Activated B cell treated with CpG ODN at 0.5 μM for 24 hours (primary cell): Measurements from ENCODE around the gene RUSC2. TPM values are rescaled to one million over a fixed set of nuclear protein-coding genes. Genes with fewer than 3 reads are reported as not detected.

ENCODE experiments used
- ATAC-seq: fragments of 200-7000 bp; cut with Tn5 transposase; one replicate; pipeline ENCODE4 v1.10.0; 2021; ENCODE audit warnings: low read depth, mild to moderate bottlenecking, moderate library complexity
- CTCF ChIA-PET: fragments of 350-600 bp; sonication (Branson Sonifier 250); formaldehyde crosslinking; loops from one replicate; lab custom pipeline; 2021; ENCODE audit warnings: antibody characterized with exemption; lab: Charles Lee
- POLR2A ChIA-PET: fragments of 350-600 bp; sonication (Branson Sonifier 250); formaldehyde crosslinking; loops from one replicate; lab custom pipeline; 2021; ENCODE audit warnings: antibody characterized with exemption; lab: Charles Lee
- DNase-seq: peaks from one replicate; pipeline ENCODE4 v3.0.0; 2022
- H3K27ac Mint-ChIP-seq: one replicate; pipeline ENCODE4 v1.8.0; 2020; ENCODE audit warnings: mixed read lengths
- H3K27me3 Mint-ChIP-seq: one replicate; pipeline ENCODE4 v1.8.0; 2021; ENCODE audit warnings: mixed read lengths
- H3K36me3 Mint-ChIP-seq: one replicate; pipeline ENCODE4 v1.8.0; 2021; ENCODE audit warnings: low read depth, mixed read lengths
- H3K4me1 Mint-ChIP-seq: one replicate; pipeline ENCODE4 v1.8.0; 2021; ENCODE audit warnings: mixed read lengths
- H3K4me3 Mint-ChIP-seq: one replicate; pipeline ENCODE4 v1.8.0; 2020; ENCODE audit warnings: mild to moderate bottlenecking, mixed read lengths
- H3K9me3 Mint-ChIP-seq: one replicate; pipeline ENCODE4 v1.8.0; 2020; ENCODE audit warnings: mixed read lengths
- intact Hi-C: fragments of 100-400 bp; cut with micrococcal nuclease; formaldehyde crosslinking; loops from one replicate; pipeline ENCODE4 v1.15.1; 2024
- total RNA-seq: library from RNA; stranded (reverse); gene quantifications from 2 replicates; pipeline ENCODE4 v1.2.3, GENCODE V29; 2022
- TF ChIP-seq, protein P1 (sequence below): fragments of 200-600 bp; IDR thresholded peaks from one replicate; pipeline ENCODE4 v1.8.0; 2022; ENCODE audit warnings: antibody characterized with exemption, mild to moderate bottlenecking

RUSC2 gene
- total RNA-seq, 1 donor from 2014 or later: 0.29 TPM

DNA sequence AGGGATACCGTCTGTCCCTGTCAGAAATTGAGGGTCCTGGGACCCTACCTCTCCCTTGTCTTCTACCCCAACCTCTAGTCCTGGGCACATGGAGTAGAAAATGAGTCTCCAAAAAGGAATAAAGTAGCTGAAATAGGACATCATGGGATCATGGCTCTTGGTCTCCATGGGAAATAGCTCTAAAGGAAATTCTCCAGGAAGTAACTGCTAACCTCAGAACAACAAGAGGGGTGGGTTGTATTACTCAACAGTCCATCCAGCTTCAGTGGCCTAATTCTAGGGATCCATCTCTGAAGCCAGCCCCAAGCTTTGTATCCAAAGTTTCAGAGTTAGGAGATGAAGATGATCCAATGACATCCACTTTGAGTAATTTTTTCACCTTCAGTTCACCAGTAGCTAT is 11.0 kb upstream of the RUSC2 start:
- no peaks in the 10 kb centered on the region for H3K9me3 Mint-ChIP-seq
- ATAC-seq (no peak), DNase-seq (no peak)
- no peak overlapping the region for H3K27ac Mint-ChIP-seq
- TF ChIP-seq, protein P1, sequence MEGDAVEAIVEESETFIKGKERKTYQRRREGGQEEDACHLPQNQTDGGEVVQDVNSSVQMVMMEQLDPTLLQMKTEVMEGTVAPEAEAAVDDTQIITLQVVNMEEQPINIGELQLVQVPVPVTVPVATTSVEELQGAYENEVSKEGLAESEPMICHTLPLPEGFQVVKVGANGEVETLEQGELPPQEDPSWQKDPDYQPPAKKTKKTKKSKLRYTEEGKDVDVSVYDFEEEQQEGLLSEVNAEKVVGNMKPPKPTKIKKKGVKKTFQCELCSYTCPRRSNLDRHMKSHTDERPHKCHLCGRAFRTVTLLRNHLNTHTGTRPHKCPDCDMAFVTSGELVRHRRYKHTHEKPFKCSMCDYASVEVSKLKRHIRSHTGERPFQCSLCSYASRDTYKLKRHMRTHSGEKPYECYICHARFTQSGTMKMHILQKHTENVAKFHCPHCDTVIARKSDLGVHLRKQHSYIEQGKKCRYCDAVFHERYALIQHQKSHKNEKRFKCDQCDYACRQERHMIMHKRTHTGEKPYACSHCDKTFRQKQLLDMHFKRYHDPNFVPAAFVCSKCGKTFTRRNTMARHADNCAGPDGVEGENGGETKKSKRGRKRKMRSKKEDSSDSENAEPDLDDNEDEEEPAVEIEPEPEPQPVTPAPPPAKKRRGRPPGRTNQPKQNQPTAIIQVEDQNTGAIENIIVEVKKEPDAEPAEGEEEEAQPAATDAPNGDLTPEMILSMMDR: no peak
- CTCF ChIA-PET: interaction anchor here (0.7 to 4.3 kb wide), 5 partner anchors 220 to 585 kb away, joined by 3 to 42 read pairs (median 4); no protein-coding TSS in a partner anchor
- intact Hi-C loops: loop anchor here (5.0 kb wide), 2 partner anchors 717 to 867 kb away; partner anchors contain the start of gene RPP25L
- peaks cover 12% of the 10 kb centered on the region for H3K27me3 Mint-ChIP-seq
- no peaks in the 10 kb centered on the region for H3K4me1 Mint-ChIP-seq
- no peaks in the 10 kb centered on the region for H3K36me3 Mint-ChIP-seq
- POLR2A ChIA-PET: no interaction called here
- no peak overlapping the region for H3K4me3 Mint-ChIP-seq

DNA sequence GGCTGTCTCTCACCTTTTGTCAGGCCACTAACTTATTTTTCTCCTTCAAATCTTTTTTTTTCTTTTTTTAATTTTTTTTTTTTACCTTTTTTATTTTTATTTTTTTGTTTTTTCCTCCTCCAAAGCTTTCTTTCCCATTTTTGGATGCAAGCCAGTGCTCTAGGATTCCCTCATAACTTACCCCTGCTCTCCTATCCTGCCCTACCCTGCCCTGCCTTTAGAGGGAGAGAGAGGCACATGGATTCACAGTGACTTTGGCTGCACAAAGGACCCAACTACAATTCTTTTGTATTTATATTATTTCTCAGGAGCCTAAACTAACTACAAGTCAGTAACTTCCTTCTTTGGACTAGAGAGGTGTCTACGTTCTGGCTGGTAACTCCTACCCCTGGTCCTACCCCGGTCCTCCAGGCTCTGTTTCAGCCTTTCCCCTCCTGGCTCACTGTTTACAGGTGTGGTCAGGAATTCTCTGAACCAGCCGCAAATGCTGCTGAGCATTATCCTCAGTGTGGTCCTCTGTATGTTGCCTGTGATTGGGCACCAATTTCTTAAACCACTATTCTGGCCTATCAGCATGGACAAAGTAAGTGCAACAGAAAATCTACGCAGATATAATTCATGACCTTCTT is 8.4 kb upstream of the RUSC2 start:
- Mint-ChIP-seq H3K9me3 (no peaks in the 10 kb centered on the region), H3K4me1 (no peaks in the 10 kb centered on the region), H3K27ac (no peak overlapping the region), H3K4me3 (no peak overlapping the region), H3K27me3 (peaks cover 10% of the 10 kb centered on the region), H3K36me3 (no peaks in the 10 kb centered on the region)
- no peak for DNase-seq
- CTCF ChIA-PET: interaction anchor here (1.1 kb wide), 1 partner anchor 72 kb away, joined by 3 read pairs; no protein-coding TSS in a partner anchor
- peak; percentile 66 for ATAC-seq
- intact Hi-C loops: loop anchor here (2.0 kb wide), 1 partner anchor 401 kb away; no protein-coding TSS in a partner anchor
- TF ChIP-seq, protein P1: no peak
- POLR2A ChIA-PET: no interaction called here

DNA sequence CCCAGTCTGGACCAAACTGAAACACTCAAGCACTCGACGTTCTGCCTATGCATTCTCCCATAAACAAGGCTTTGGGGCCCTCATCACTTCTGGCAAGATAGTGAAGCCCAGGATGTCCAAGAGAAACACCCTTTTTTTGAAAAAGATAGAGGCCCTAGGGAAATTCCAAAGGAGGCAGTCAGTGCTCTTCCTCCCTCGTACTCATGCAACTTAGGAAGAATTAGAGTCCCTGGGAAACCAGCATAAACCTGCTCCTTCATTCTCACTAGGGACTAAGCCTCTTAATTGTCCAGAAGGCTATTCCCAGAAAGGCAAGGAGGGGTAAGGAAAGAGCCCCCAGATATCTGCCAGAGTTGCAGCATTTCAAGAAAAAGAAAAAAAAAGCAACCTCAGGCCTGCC is 7.8 kb upstream of the RUSC2 start:
- no peak for DNase-seq
- POLR2A ChIA-PET: no interaction called here
- Mint-ChIP-seq H3K4me1 (no peaks in the 10 kb centered on the region), H3K4me3 (no peak overlapping the region), H3K36me3 (no peaks in the 10 kb centered on the region), H3K27me3 (peaks cover 6% of the 10 kb centered on the region), H3K9me3 (no peaks in the 10 kb centered on the region), H3K27ac (no peak overlapping the region)
- intact Hi-C loops: no loop called here
- ATAC-seq: no peak
- TF ChIP-seq, protein P1: no peak
- CTCF ChIA-PET: no interaction called here

DNA sequence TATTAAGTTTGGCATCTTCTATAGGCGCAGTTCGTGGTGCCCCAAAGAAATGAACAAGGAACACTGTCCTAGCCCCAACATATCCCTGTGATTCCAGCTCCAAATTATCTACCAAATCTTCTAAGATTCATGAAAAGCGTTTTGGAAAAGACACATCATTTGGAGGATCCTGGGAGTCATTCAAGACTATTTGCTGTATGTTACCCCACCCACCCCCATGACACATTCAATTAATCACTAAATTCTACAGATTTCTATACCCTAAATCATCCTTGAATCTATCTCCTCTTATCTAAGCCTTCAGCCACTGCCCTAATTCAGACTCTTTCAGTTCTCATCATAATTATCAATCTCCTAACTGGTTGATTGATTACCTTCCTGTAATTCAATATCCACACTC is 5.5 kb upstream of the RUSC2 start:
- Mint-ChIP-seq H3K27me3 (peaks cover 16% of the 10 kb centered on the region), H3K36me3 (no peaks in the 10 kb centered on the region), H3K4me3 (no peak overlapping the region), H3K4me1 (peaks cover 5% of the 10 kb centered on the region), H3K9me3 (no peaks in the 10 kb centered on the region), H3K27ac (no peak overlapping the region)
- intact Hi-C loops: no loop called here
- POLR2A ChIA-PET: no interaction called here
- TF ChIP-seq, protein P1: no peak
- DNase-seq (no peak), ATAC-seq (no peak)
- CTCF ChIA-PET: no interaction called here

DNA sequence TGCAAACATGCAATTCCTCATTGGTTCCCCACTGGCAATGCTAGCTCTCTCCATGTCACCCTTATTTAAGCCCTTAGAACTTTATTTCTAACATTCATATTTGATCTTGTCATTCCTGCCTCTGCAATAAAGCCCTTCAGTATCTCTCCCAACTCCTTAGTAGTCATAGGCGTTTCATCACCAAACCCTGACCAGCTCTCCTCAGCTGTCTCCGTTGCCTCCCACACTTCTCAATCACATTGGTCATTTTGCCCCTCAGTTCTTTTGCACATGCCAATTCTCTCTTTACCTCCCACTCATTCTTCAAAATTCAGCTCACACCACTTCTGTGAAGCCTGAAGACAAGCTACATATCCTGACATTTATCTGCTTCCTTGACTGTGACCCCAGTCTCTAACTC is 2.8 kb upstream of the RUSC2 start:
- peaks cover 14% of the 10 kb centered on the region for H3K4me1 Mint-ChIP-seq
- DNase-seq (no peak), ATAC-seq (no peak)
- H3K9me3 Mint-ChIP-seq: no peaks in the 10 kb centered on the region
- H3K4me3 Mint-ChIP-seq: no peak overlapping the region
- no peak overlapping the region for H3K27ac Mint-ChIP-seq
- no peaks in the 10 kb centered on the region for H3K36me3 Mint-ChIP-seq
- intact Hi-C loops: loop anchor here (5.0 kb wide), 1 partner anchor 115 kb away; no protein-coding TSS in a partner anchor
- POLR2A ChIA-PET: interaction anchor here (0.7 kb wide), 1 partner anchor 35 kb away, joined by 3 read pairs; no protein-coding TSS in a partner anchor
- TF ChIP-seq, protein P1: no peak
- H3K27me3 Mint-ChIP-seq: peaks cover 27% of the 10 kb centered on the region
- CTCF ChIA-PET: no interaction called here
